Measurements from ENCODE around the gene ZFYVE9. TPM values are rescaled to one million over a fixed set of nuclear protein-coding genes. Genes with fewer than 3 reads are reported as not detected.

The ZFYVE9 gene
- total RNA-seq, 1 experiment from 2014 or later, result 19.6 TPM

- TF ChIP-seq GTF2I (CRISPR knock-in tag; conservative IDR thresholded peaks at IDR 0.05) (no peak), NFYB (CRISPR knock-in tag; conservative IDR thresholded peaks at IDR 0.05; ENCODE audit: low read depth) (no peak), NR3C1 (CRISPR knock-in tag; conservative IDR thresholded peaks at IDR 0.05; ENCODE audit: low read depth) (no peak), ESRRA (CRISPR knock-in tag; IDR thresholded peaks at IDR 0.05; ENCODE audit: borderline replicate concordance) (no peak), NR1H2 (CRISPR knock-in tag; IDR thresholded peaks at IDR 0.05) (no peak), SOX15 (CRISPR knock-in tag; IDR thresholded peaks at IDR 0.05) (no peak), FOXJ3 (CRISPR knock-in tag; IDR thresholded peaks at IDR 0.05; ENCODE audit: borderline replicate concordance) (no peak), ETV6 (CRISPR knock-in tag; IDR thresholded peaks at IDR 0.05) (no peak)
- TF ChIP-seq, protein P1, sequence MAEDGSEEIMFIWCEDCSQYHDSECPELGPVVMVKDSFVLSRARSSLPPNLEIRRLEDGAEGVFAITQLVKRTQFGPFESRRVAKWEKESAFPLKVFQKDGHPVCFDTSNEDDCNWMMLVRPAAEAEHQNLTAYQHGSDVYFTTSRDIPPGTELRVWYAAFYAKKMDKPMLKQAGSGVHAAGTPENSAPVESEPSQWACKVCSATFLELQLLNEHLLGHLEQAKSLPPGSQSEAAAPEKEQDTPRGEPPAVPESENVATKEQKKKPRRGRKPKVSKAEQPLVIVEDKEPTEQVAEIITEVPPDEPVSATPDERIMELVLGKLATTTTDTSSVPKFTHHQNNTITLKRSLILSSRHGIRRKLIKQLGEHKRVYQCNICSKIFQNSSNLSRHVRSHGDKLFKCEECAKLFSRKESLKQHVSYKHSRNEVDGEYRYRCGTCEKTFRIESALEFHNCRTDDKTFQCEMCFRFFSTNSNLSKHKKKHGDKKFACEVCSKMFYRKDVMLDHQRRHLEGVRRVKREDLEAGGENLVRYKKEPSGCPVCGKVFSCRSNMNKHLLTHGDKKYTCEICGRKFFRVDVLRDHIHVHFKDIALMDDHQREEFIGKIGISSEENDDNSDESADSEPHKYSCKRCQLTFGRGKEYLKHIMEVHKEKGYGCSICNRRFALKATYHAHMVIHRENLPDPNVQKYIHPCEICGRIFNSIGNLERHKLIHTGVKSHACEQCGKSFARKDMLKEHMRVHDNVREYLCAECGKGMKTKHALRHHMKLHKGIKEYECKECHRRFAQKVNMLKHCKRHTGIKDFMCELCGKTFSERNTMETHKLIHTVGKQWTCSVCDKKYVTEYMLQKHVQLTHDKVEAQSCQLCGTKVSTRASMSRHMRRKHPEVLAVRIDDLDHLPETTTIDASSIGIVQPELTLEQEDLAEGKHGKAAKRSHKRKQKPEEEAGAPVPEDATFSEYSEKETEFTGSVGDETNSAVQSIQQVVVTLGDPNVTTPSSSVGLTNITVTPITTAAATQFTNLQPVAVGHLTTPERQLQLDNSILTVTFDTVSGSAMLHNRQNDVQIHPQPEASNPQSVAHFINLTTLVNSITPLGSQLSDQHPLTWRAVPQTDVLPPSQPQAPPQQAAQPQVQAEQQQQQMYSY (CRISPR knock-in tag; IDR thresholded peaks at IDR 0.05), result no peak
- TF ChIP-seq, protein P2, sequence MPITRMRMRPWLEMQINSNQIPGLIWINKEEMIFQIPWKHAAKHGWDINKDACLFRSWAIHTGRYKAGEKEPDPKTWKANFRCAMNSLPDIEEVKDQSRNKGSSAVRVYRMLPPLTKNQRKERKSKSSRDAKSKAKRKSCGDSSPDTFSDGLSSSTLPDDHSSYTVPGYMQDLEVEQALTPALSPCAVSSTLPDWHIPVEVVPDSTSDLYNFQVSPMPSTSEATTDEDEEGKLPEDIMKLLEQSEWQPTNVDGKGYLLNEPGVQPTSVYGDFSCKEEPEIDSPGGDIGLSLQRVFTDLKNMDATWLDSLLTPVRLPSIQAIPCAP (CRISPR knock-in tag; IDR thresholded peaks at IDR 0.05), result no peak
- TF ChIP-seq, protein P3, sequence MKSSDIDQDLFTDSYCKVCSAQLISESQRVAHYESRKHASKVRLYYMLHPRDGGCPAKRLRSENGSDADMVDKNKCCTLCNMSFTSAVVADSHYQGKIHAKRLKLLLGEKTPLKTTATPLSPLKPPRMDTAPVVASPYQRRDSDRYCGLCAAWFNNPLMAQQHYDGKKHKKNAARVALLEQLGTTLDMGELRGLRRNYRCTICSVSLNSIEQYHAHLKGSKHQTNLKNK (CRISPR knock-in tag; IDR thresholded peaks at IDR 0.05), result no peak
- ChIA-PET POLR2A (no interaction called here), CTCF (interaction anchor here (0.6 kb wide), 2 partner anchors 77 to 1044 kb away, joined by 3 to 4 read pairs; no protein-coding TSS in a partner anchor)
- Mint-ChIP-seq H3K9me3 (peaks cover 22% of the 10 kb centered on the region), H3K27ac (no peak overlapping the region), H3K4me1 (no peaks in the 10 kb centered on the region), H3K27me3 (ENCODE audit: low read depth) (no peaks in the 10 kb centered on the region; the same call in 1 of the 2 replicates), H3K36me3 (peaks cover 15% of the 10 kb centered on the region), H3K4me3 (no peak overlapping the region)
- no peak for ATAC-seq
- DNase-seq (ENCODE audit: low spot score), result no peak
Observed at GRCh38 chr1:52158218-52158617, 16.3 kb downstream of the ZFYVE9 start.

DNA sequence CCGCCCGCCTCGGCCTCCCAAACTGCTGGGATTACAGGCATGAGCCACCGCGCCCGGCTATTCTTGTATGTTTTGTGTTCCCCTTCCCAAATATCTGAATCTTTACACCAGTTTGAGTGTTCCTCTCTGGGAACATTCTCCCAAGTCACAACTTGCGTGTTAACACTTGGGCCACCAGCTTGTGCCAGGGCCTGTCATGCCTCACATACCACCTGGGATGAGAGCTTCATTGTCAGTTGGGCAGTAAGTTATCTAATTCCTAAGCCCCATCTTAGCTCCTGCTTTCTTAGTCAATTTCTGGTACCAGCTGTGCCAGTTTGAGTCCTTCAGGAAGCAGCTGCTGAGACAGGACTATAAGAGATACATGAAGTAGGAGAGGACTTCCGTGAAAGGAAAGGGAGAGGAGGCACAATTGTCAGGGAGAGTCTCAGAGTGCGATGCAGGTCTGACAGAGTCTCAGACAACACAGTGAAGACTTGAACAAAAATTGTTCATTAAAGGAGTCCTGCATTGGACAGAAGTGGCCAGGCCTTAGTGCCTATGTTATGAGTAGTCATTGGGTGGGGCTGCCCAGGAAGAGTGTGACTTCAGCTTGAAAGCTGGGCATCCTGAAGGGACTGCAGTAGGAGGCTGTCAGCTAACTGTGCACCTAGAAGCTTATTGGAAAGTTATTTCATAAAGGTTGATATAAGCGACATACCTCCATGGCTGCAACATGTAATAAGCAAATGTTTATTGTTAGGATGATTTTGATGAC is 17.3 kb downstream of the ZFYVE9 start:
- no peaks in the 10 kb centered on the region; the same call in 1 of the 2 replicates for H3K27me3 Mint-ChIP-seq (ENCODE audit: low read depth)
- ChIA-PET POLR2A (no interaction called here), CTCF (no interaction called here)
- H3K4me1 Mint-ChIP-seq, result no peaks in the 10 kb centered on the region
- peaks cover 15% of the 10 kb centered on the region for H3K36me3 Mint-ChIP-seq
- peaks cover 22% of the 10 kb centered on the region for H3K9me3 Mint-ChIP-seq
- no peak overlapping the region; the same call in 1 of the 2 replicates for H3K27ac Mint-ChIP-seq
- no peak for DNase-seq (ENCODE audit: low spot score)
- H3K4me3 Mint-ChIP-seq, result no peak overlapping the region
- no peak for ATAC-seq
- no peak for TF ChIP-seq STAT6 (CRISPR knock-in tag; conservative IDR thresholded peaks at IDR 0.05; ENCODE audit: low read depth)
- TF ChIP-seq KAT7 (CRISPR knock-in tag; IDR thresholded peaks at IDR 0.05; ENCODE audit: borderline replicate concordance), result no peak
- TF ChIP-seq, protein P4, sequence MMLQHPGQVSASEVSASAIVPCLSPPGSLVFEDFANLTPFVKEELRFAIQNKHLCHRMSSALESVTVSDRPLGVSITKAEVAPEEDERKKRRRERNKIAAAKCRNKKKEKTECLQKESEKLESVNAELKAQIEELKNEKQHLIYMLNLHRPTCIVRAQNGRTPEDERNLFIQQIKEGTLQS (CRISPR knock-in tag; conservative IDR thresholded peaks at IDR 0.05), result no peak
- TF ChIP-seq RELA (CRISPR knock-in tag; IDR thresholded peaks at IDR 0.05; ENCODE audit: borderline replicate concordance), result no peak
- TF ChIP-seq, protein P5, sequence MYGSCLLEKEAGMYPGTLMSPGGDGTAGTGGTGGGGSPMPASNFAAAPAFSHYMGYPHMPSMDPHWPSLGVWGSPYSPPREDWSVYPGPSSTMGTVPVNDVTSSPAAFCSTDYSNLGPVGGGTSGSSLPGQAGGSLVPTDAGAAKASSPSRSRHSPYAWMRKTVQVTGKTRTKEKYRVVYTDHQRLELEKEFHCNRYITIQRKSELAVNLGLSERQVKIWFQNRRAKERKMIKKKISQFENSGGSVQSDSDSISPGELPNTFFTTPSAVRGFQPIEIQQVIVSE (CRISPR knock-in tag; IDR thresholded peaks at IDR 0.05; ENCODE audit: borderline replicate concordance), result no peak
- TF ChIP-seq TEAD1 (CRISPR knock-in tag; IDR thresholded peaks at IDR 0.05), result no peak
- TF ChIP-seq, protein P6, sequence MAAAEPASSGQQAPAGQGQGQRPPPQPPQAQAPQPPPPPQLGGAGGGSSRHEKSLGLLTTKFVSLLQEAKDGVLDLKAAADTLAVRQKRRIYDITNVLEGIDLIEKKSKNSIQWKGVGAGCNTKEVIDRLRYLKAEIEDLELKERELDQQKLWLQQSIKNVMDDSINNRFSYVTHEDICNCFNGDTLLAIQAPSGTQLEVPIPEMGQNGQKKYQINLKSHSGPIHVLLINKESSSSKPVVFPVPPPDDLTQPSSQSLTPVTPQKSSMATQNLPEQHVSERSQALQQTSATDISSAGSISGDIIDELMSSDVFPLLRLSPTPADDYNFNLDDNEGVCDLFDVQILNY (CRISPR knock-in tag; IDR thresholded peaks at IDR 0.05), result no peak
- TF ChIP-seq, protein P1 (CRISPR knock-in tag; IDR thresholded peaks at IDR 0.05), result no peak

All from WTC11 (cell line).